NCI-H187 treated with DMSO at 0.1 percent for 48 hours (cell line): Measurements from ENCODE around the gene LRRC8A.
"Not testable (repeated sequence)": the region's sequence is repeated elsewhere in the genome, so short reads cannot be mapped to it uniquely, and the experiment has no call there.

Source experiments
- DNase-seq: peaks from one replicate; lab custom pipeline; 2025; lab: John Stamatoyannopoulos, UW

Gene LRRC8A

GRCh38 chr9:128921881-128922763 is 40.2 kb downstream of the LRRC8A start:
- no peak for DNase-seq

DNA sequence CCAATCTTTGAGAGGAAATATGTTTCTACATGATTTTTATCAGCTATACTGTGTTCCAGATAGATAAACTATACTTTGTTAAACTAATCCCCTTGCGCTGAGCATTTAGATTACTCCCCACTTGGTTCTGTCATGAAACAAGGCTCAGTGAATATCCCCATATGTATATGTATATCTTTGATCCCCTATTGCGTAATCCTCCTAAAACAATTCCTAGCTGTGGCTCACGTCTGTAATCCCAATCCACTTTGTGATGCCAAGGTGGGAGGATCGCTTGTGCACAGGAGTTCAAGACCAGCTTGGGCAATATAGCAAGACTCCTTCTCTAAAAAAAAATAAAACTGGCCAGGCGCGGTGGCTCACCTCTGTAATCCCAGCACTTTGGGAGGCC is 41.6 kb downstream of the LRRC8A start:
- DNase-seq: no peak

GRCh38 chr9:128927731-128928411 is 45.9 kb downstream of the LRRC8A start:
- peak; percentile 2 for DNase-seq

DNA sequence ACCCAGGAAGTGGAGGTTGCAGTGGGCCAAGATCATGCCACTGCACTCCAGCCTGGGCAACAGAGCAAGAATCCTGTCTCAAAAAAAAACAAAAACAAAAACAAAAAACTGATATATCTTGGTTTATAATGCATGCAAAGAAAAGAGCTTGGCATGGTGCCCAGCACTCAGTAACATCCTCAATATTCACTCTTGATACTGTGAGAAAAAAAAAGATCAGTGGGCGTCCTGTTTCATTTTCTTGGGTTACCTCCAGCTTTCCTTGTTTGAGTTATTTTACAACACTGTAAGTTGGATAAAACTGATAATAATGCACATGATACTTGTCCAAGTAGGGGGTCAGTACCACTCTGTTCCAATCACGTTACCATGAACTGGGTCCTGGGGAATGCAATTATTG is 46.7 kb downstream of the LRRC8A start:
- no peak for DNase-seq

DNA sequence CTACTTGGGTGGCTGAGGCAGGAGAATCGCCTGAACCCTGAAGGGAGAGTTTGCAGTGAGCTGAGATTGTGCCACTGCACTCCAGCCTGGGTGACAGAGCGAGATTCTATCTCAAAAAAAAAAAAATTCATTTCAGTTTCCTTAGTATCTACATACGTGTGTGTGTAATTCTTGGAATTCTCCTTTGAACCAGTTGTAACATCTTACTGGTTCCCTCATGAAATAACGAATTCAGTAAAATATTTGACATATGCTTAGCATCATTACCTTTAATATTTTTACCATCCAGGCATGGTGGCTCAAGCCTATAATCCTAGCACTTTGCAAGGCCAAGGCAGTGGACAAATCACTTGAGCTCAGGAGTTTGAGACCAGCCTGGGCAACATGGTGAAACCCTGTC is 47.6 kb downstream of the LRRC8A start:
- DNase-seq: no peak

DNA sequence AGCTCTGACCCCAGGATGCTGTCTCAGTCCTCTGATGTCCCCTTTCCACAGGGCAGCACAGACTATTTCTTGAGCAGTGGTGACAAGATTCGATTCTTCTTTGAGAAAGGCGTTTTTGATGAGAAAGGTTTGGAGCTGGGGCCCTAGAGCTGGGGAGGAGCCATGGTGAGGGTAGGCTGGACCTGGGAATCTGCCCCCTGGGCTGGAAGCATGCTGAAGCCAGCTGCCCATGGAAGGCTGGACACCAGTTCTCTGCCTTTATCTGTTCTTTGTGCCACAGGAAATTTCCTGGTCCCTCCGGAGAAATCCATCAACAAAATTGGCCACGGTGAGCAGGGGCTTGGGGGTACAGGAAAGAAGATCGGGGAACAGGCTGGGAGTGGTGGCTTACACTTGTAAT is 51.8 kb downstream of the LRRC8A start:
- DNase-seq: no peak

DNA sequence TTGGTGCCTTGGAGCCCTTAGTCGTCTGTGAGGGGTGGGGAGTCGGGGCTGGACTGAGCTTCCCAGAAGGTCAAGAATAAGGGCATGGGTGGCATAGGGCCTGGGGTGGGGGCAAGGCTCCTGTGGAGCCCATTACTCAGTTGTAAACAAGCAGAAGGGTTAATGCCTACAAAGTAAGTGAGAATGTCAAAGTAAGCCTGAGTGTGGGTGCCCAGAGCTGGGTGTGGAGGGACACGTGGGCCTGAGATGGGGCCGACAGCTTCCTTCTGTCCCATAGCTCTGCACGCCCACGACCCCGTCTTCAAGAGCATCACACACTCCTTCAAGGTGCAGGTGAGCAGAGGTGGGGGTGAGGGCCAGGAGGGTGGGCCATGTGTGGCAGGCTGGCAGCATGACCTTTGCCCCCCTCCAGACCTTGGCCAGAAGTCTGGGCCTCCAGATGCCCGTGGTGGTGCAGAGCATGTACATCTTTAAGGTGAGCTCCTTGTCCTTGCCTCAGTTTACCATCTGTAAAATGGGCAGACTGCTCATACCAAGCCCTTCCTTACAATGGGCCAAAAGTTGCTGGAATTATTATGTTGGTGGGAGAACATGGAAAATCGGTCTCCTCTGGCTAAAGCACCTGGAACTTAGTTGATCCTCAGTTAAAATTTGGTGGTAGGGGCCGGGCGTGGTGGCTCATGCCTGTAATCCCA is 54.4 kb downstream of the LRRC8A start:
- DNase-seq: no peak

GRCh38 chr9:128937310-128938165 is 55.6 kb downstream of the LRRC8A start:
- DNase-seq: no peak

- no peak for DNase-seq
Observed at GRCh38 chr9:128940271-128940921, 58.5 kb downstream of the LRRC8A start.

DNA sequence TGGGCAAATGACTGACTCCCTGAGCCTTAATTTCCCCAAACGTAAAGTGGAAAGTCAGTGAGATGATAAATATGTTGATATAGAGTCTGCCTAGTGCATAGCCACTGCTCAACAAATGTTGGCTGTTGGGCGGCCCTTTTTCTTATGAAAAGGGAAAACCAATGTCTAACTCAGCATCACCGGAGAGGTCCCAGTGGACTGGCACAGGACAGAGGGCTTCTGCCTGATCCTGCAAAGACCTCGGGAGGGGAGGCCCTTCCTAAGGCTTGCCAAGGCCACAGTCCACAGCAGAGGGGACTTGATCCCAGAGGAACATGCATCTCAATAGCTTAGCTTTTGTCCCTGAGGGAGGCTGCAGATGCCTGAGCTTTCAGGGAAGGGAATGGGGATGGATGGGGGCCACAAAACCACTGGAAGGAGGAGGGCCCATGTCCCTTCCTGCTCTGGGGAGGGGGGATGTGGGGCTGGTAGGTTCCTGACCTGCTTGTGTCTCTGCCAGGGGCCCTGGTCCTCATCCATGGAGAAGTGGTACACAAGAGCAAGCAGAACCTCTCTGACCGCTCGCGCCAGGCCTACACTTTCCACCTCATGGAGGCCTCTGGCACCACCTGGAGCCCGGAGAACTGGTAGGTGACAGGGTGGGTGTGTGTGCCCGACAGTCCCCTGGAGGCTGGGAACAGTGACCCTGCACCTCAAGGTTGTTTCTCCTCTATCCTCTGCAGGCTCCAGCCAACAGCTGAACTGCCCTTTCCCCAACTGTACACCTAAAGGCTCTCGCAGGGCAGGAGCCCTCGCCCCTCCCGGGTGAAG is 59.2 kb downstream of the LRRC8A start:
- no peak for DNase-seq

GRCh38 chr9:128943832-128944620 is 62.1 kb downstream of the LRRC8A start:
- no peak for DNase-seq

GRCh38 chr9:128944966-128945365 is 63.0 kb downstream of the LRRC8A start:
- not testable (repeated sequence) for DNase-seq

GRCh38 chr9:128945798-128946501 is 64.0 kb downstream of the LRRC8A start:
- DNase-seq: no peak

DNA sequence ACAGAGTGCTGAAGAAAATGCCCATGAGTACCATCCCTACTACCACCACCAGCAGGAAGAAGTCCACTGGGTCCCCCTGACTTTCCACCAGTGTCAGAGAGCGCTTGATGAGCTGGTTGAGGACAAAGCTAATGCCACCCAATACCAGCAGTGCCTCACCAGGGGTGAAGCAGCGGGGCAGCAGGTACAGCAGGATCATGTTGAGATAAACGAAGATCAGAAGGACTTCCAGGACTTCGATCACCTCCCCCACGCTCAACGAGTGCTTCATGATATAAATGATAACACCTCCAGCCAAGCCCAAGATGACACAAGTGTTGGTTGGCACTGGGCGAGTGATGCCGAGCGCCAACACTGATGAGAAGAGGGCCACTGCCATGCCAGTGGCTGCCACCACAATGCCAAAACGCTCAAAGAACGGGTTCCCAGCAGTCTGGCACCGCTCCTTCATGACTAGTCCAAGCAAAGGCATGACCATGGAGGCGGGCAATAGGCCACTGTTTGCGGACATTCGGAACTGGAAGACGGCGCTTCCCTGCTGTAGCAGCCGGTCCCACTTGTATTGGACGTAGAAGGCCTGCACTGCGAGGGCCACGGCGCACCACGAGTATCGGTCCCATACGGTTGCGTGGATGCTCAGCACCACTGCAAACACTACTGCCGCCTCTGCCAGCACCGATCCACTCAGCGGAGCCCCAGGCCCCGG is 64.8 kb downstream of the LRRC8A start:
- no peak for DNase-seq

DNA sequence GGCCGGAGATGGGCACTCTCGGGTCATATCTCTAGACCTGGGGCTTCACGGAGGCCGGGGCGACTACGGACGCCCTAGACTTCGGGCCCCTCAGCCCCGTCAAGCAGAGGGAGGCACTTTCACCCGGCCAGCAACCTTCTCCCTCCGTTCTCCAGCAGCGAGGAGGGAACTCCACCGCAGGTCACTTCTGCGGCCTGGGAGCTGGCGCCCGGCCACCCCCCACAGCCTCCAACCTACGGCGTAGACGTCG is 65.3 kb downstream of the LRRC8A start:
- DNase-seq: no peak

DNA sequence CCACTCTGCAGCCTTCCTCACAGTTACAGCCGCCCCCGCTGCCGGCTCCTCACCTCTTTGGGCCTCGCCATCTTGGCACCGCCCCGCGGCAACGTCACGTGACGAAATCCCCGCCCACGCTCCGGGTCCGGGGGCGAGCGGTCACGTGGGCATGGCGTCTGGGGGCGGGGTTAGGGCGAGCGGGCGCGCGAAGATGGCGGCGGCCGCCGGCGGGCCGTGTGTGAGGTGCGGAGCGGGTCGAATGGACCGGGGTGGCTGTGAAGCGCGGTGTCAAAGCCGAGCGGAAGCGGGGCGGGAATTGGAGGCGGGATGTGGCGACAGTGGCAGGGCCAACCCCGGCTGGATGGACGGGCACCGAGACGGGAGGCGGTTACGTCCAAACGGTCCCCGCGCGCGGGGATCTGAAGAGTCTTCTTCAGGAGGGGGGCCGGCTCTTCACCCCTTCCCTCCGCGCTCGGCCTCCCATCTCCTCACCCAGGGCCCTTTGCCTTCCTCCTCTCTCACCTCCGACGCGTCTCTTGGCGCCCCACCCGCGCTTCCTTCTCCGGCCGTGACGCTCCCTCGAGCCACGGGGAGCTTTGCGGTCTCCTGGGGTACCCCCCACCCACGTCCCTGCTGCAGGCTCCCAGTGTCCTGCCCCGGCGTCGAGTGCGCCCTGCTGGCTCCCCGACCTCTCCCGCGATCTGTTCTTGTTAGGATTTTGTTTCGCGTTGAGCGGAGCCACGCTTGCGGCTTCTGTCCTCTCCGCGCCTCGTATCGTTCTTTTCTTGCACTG is 65.8 kb downstream of the LRRC8A start, which contains the start of the genes DOLK and NUP188:
DOLK (minus strand) TSS at position 77 of the 775 bp plus-strand sequence. CDS start 300 bp downstream, outside the sequence.
NUP188 (plus strand) TSS at position 173 of the 775 bp plus-strand sequence; CDS start at position 194, 21 bp downstream.
- no peak for DNase-seq

- not testable (repeated sequence) for DNase-seq
Observed at GRCh38 chr9:128961403-128961802, 79.5 kb downstream of the LRRC8A start.
